HL-60/S4 (cell line): ENCODE measurements around the gene ZNF683.
"Not testable (repeated sequence)": the region's sequence is repeated elsewhere in the genome, so short reads cannot be mapped to it uniquely, and the experiment has no call there.

Experiments
- in situ Hi-C: fragments of 300-500 bp; cut with MboI; formaldehyde crosslinking; loops from 2 replicates; pipeline ENCODE4 v1.14.3; 2022; ENCODE audit warnings: low sequenced_read_pairs

The ZNF683 gene

DNA sequence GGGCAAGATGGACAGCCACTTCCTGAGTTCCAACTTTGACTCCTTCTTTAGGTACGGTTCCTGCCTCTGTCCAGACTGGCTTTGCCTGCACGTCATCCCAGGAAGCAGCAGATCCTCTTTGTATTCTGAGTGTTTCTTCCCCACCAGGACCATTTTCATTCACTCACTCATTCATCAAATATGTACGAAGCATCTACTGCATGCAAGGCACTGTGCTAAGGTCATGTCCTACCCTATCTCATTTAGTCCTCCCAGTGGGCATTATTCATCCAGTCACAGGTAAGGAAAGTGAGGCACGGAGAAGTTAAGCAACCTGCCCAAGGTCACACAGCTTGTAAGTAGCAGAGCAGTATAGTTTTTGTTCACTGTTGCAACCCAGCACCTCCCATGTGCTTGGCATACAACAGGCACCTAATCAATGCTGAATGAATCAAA is 32.5 kb downstream of the ZNF683 start:
- in situ Hi-C loops: no loop called here

DNA sequence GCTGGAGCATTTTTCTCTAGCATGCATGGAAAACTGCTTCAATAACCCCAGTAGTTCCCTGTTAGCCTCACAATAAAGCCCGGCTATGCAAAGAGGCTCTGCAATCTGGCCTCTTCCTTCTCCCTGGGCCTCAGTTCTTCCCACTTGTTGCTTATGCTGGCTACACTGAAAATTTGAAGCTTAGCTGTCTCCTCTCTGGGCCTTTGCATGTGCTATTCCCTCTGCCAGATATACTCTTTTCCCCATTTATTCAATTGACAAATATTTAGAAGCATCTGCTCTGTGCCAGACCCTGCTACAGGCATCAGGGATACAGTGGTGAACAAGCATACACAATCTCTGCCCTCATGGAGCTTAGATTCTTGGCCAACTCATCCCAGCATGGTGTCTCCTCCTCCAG is 33.9 kb downstream of the ZNF683 start:
- in situ Hi-C loops: no loop called here

DNA sequence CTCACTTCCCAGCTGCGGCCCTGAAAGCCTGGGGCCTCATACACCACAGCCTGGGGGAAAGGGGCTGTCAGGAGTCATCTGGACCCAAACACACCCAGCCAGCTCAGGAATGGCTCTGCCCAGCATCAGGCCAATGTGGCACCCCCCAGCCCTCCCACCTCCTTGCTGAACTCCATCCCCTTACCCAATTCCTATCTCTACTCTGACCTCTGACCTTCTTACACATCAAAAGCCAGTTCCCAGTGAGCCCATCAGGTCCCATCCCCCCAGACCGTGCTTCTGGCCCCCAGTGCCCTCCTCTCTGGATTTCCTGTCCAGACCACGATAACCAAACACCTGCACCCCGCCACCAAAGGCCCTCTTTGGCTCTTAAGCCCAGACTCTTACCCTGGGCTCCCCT is 34.9 kb downstream of the ZNF683 start:
- in situ Hi-C loops: no loop called here

DNA sequence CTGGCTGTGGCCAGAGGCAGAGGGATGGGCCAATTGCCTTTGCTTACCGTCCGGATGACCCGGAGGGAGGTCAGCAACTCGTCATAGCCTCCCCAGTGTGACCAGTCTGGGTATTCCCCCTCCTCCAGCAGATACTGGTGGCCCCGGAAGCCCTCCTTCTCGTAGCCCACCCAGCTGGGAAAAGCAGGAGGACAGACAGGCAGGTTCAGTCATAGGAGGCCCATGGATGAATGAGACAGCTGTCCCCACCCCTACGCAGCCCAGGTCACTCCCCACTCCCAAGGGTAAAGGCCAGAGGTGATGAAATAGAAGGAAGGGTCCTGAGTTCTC is 35.4 kb downstream of the ZNF683 start:
- in situ Hi-C loops: no loop called here

DNA sequence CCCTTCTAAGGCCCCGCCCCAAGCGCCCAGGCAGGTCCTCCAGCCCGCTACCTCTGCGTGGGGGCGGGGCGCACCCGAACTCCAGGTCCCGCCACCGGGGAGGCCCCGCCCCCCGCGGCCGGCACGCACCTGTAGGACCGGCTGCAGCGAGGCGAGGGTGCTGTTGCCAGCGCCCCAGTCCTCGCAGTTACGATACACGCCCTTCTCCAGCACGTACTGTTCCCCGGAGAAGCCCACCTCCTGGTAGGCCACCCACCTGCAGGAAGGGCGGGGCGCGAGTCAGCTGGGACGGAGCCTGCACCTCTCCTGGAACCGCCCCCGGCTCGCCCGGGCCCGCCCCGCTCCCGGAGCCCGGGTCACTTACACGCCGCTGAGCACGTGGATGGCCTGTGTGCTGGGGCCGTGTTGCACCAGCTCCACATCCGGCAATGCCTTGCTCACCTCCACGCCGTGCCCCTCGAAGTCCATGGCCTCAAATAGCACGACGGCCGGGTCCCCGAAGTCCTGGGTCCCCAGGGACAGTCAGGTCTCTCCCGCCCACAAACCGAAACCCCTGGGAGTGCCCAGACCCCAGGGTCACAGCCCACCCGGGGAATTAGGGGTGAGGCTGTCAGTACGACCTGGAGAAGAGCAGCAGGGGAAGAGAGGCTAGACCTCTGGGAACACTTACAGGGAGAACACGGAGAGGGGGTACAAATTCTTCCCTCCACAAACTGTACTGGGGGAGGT is 35.9 kb downstream of the ZNF683 start:
- in situ Hi-C loops: no loop called here

DNA sequence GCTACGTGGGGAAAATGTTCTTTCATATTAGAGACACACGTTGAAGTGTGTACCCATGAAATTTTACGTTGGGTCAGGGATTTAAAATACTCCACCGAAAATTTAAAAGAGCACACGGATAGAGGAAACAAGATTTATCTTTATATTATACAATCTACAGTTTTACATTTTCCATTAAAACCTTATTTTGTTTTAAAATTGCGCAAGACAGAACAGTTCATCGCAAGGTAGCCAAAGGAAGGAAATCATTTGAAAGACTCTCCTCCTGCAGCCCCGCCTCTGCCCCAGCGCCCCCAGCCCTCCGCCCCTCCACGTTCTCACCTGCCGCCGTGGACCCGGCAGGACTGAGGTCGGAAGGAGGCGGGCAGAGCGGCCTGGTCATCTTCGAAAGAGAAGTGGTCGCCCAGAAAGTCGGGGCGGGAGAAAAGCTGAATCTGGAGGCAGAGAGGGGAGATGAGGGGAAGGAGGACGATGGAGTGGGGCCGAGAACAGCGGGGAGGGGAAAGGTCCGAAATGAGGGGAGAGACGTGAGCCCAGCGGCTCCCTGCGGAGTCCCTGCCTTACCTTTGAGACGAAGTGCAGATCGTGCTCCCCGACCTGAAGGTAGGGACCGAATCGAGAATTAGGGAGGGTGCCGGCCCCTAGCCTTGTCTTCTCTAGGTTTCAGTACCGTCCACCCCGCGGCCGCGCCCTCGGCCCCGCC is 36.6 kb downstream of the ZNF683 start:
- in situ Hi-C loops: no loop called here

DNA sequence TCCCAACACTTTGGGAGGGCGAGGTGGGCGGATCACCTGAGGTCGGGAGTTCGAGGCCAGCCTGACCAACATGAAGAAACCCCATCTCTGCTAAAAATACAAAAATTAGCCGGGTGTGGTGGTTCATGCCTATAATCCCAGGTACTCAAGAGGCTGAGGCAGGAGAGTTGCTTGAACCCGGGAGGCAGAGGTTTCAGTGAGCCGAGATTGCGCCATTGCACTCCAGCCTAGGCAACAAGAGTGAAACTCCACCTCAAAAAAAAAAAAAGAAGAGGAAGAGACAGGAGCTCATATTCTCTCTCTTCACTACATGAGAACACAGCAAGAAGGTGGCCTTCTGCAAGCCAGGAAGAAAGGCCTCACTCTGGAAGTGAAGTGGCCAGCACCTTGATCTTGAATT is 39.2 kb downstream of the ZNF683 start:
- in situ Hi-C loops: not testable (repeated sequence)

DNA sequence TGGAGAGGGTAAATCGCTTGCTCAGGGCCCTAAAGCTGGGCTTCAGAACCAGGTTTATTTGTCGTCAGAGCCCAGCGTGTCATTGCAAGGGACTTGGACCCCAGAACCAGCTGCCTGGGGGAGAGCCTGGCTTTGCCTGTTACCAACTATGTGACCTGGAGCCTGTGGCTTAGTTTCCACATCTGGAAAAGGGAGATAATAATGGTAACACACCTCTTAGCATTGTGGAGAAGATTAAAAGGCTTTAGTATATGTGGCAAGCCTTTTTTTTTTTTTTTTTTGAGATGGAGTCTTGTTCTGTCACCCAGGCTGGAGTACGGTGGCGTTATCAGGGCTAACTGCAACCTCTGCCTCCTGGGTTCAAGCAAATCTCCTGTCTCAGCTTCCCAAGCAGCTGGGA is 42.3 kb downstream of the ZNF683 start:
- in situ Hi-C loops: no loop called here

DNA sequence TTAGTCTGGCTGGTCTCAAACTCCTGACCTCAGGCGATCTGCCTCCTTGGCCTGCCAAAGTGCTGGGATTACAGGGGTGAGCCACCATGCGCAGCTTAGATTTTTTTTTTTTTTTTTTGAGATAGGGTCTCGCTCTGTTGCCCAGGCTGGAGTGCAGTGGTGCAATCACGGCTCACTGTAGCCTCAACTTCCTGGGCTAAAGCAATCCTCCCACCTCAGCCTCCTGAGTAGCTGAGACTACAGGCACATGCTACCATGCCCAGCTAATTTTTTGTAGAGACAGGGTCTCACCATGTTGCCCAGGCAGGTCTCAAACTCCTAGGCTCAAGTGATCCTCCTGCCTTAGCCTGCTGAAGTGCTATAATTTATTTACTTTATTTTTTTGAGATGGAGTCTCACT is 43.2 kb downstream of the ZNF683 start:
- in situ Hi-C loops: not testable (repeated sequence)

DNA sequence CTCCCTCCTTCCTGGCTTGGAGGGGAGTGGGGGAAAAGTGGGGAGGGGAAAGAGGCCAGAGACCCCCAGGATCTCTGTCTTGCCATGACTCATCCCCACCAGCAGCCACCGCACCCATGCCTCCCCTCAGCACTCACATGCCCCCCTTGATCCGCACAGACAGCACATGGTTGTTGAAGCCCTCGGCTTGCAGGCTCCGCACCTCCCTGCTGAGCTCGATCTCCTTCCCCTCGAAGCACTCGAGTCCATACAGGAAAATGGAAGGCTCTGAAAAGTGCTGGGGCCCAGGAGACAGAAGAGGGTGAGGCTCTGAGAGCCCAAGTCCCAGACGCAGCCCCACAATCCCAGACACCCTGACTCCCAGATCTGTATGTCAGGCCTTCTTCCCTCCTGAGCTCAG is 44.0 kb downstream of the ZNF683 start:
- in situ Hi-C loops: no loop called here

DNA sequence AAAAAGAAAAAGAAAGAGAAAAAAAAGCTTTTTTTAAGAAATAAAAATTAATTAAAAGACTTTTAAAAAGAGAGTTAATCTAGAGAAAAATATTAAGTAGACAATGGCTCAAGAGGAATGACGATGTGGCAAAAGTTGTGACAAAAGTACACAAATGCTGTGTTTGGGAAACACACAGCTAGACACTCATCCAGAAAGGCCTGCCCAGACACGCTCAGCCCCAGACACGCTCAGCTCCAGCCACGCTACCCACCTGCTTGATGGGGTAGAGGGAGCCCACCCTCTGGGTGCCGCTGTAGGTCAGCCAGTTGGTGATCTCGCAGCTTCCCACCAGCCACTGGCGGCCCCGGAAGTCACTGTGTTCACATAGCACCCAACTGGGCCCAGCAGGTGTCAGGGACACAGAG is 44.6 kb downstream of the ZNF683 start:
- in situ Hi-C loops: no loop called here

DNA sequence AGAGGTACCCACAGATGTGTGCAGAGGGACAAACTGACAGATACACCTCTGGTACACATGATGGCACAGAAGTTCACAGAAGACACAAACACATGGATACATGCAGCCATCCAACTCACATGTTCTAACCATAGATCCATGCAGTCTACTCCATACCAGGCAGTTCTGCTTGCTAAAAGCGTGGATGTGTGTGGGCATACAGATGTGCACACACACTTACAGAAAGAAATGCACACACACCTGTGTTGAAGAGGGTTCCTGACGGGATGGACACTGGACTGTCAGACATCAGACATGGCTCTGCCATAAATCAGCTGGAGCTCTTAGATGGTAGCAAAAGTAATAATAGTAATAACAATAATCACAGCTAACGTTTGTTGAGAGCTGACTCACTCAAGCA is 48.0 kb downstream of the ZNF683 start:
- in situ Hi-C loops: loop anchor here (5.0 kb wide), 1 partner anchor 37 kb away; no protein-coding TSS in a partner anchor

DNA sequence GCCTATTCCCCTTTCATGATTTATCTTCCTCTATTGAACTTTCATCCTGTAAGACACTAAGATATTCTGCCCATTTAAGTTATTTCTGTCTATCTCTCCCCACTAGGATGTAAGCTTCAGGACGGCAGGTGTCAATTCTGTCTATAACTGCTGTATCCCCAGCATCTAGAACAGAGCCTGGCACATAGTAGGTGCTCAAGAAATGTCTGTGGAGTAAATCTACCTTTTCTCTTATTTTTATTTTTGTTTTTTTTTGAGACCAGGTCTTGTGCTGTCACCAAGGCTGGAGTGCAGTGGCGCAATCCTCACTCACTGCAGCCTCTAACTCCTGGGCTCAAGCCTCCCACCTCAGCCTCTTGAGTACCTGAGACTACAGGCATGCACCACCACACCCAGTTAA is 49.2 kb downstream of the ZNF683 start:
- in situ Hi-C loops: loop anchor here (5.0 kb wide), 1 partner anchor 36 kb away; no protein-coding TSS in a partner anchor

DNA sequence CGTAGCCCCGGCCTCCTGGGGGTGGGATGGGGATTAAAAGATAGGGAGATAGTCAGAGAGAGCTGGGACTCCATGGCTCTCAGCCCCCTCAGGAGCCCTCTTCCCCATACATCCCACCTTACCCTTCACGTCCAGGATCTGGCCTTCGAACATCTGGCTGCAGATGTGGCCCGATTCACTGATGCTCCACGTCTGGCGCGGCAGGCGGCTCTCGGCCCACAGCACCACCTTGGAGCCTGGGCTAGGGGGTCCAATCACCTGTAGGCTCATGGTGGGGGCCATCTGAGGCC is 50.6 kb downstream of the ZNF683 start:
- in situ Hi-C loops: loop anchor here (5.0 kb wide), 1 partner anchor 35 kb away; no protein-coding TSS in a partner anchor

DNA sequence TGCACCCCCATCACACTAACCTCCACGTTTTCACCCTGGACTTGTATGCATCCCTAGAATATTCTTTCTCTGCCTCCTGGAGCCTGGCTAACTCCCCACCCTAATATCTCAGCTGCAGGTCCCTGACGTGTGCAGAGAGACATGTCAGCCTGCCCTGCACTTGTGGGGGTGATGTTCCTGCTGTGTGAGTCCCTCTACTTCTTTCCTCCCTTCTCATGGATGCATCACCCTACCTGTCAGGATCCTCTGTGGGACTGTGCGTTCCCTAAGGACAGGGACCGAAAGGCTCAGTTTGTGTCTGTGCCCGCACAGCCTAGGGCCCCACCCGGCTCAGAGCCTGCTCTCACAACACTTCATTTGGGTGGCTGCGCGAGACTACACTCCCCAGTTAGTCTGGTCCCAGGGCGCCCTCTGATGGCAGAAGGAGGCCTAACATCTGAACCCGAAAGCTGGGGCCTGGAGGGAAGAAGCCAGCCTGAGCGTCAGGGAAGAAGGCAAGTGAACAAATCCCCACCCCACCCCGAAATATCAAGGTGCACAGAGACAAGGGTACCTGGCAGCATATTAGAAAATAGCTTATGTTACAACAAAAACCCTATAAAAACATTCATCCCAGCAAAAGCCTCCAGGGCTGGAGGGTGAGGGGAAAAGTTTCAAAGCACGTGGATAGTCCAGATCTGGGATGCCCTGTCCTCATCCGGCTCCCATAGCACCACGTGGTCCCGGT is 51.1 kb downstream of the ZNF683 start:
- in situ Hi-C loops: loop anchor here (5.0 kb wide), 1 partner anchor 34 kb away; no protein-coding TSS in a partner anchor

DNA sequence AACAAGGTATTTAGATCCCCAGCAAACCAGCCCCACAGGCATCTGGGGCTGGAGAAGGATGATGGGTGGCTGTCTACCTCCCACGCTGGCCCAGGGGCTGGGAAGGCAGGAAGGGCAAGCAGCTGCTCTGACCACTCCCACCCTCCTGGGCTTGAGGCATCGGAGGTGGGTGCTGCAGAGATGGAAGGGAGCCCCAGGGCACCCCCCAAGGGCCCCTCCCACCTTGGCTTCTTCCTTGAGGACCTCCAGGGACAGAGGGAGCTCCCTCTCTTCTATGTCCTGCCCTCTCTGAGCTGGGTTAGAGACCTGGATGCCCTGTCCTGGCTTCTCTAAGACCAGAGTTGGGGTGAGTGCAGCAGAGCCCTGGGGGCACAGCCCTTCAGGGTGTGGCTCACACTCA is 51.7 kb downstream of the ZNF683 start:
- in situ Hi-C loops: loop anchor here (5.0 kb wide), 1 partner anchor 34 kb away; no protein-coding TSS in a partner anchor

DNA sequence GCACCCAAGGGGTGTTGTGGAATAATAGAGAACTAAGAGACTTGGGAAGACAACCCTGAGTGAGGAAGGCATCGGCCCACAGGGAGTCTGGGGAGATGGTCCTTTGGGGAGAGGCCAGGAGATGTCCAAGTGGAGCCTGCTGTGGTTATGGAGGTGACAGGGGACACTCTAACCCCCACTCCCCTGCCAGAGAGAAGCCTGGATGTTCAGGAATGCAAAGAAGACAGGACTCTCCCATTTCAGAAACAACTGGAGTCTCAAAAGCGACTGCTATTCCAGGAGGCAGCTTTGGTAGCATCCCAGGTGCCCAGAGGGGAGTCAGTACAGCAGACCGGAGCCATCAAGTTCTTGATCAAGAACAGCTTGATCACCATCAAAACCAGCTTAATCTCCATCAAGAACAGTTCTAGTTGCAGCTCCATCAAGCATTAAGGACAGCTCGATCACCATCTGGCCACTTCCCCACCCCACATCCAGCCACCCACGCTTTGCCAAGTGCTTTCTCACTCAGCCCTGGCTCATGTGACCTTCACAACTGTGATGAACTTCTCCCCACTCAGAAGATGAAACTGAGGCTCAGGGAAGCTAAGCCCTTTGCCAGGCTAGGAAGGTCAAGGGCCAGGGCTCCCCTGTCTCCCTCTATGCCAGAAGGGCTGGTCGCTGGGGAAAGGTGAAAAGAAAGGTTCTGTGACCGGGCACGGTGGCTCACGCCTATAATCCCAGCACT is 54.0 kb downstream of the ZNF683 start:
- in situ Hi-C loops: no loop called here

DNA sequence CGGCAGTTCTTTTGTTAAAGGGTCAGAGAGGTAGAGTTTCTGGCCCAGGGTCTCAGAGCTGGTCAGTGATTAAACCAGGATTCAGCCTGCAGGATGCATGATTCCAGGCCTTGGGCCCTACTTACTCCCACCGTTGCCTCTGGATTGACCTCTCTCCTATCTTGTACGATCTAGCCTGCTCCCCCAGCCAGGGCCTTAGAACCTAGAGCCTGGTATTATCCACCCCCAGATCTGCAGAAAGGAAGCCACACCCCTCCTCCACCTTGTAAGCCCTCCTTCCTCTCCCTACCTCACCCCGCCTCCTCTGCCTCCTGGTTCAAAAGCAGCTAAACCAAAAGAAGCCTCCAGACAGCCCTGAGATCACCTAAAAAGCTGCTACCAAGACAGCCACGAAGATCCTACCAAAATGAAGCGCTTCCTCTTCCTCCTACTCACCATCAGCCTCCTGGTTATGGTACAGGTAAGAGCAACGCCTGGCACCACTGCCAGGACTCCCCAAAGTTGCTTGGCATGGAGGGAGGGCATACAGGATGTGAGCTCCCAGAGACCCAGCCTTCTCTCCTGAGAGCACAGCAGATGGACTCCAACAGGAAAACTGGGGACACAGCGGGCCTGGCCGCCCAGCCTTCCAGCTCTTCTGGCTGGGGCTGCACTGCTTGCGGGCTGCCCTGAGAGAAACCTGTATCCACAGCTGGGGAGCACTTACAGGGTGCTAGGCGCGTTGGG is 54.8 kb downstream of the ZNF683 start, which contains the start of gene CD52:
TSS of gene CD52 (plus strand) at position 347 of the 726 bp plus-strand sequence. CDS start at position 407, 60 bp downstream.
- in situ Hi-C loops: no loop called here

DNA sequence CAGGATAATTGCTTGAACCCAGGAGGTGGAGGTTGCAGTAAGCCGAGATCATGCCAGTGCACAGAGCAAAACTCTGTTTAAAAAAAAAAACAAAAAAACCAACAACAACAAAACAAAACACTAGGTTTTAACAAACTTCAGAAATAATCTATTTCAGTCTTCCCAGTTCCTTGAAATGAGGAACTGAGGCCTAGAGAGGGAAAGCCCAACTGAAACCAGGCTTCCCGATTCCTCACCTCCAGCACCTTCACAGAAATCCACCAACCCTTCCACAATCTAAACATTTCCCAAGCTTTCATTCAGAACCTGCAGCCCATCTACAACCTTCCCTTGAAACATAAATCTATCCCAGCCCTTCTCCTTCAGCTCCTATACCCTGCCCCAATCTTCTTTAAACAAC is 55.4 kb downstream of the ZNF683 start:
- in situ Hi-C loops: no loop called here
